HEK293T (cell line): Measurements from ENCODE around the gene POLR3H.

ENCODE experiments used
- ELF4 ChIP-seq: fragments of 450-650 bp; IDR thresholded peaks from 2 replicates; pipeline ENCODE4 v1.6.1; 2017; ENCODE audit warnings: antibody characterized with exemption
- FOXK2 ChIP-seq: fragments of 450-650 bp; IDR thresholded peaks from 2 replicates; pipeline ENCODE4 v1.6.1; 2016; ENCODE audit warnings: mild to moderate bottlenecking
- FOXM1 ChIP-seq: fragments of 450-650 bp; IDR thresholded peaks from 2 replicates; pipeline ENCODE4 v1.6.1; 2017; ENCODE audit warnings: mild to moderate bottlenecking, borderline replicate concordance
- HDGF ChIP-seq: fragments of 450-650 bp; IDR thresholded peaks from 2 replicates; pipeline ENCODE4 v1.6.1; 2017; ENCODE audit warnings: antibody characterized with exemption, borderline replicate concordance
- L3MBTL2 ChIP-seq: fragments of 450-650 bp; conservative IDR thresholded peaks from 2 replicates; pipeline ENCODE4 v1.6.1; 2016; ENCODE audit warnings: mild to moderate bottlenecking
- LEF1 ChIP-seq: fragments of 450-650 bp; IDR thresholded peaks from 2 replicates; pipeline ENCODE4 v1.6.1; 2017; ENCODE audit warnings: mild to moderate bottlenecking, borderline replicate concordance
- NFRKB ChIP-seq: fragments of 450-650 bp; IDR thresholded peaks from 2 replicates; pipeline ENCODE4 v1.6.1; 2016; ENCODE audit warnings: mild to moderate bottlenecking, moderate library complexity
- SP1 ChIP-seq: fragments of 450-650 bp; IDR thresholded peaks from 2 replicates; pipeline ENCODE4 v1.6.1; 2017
- SUZ12 ChIP-seq: fragments of 450-650 bp; IDR thresholded peaks from 2 replicates; pipeline ENCODE4 v1.6.1; 2016; ENCODE audit warnings: mild to moderate bottlenecking
- TARDBP ChIP-seq: fragments of 450-650 bp; IDR thresholded peaks from 2 replicates; pipeline ENCODE4 v1.6.1; 2016
- ZNF384 ChIP-seq: fragments of 450-650 bp; IDR thresholded peaks from 2 replicates; pipeline ENCODE4 v1.6.1; 2016
- TF ChIP-seq, protein P1 (sequence below): fragments of 450-650 bp; IDR thresholded peaks from 2 replicates; pipeline ENCODE4 v1.6.1; 2016

DNA sequence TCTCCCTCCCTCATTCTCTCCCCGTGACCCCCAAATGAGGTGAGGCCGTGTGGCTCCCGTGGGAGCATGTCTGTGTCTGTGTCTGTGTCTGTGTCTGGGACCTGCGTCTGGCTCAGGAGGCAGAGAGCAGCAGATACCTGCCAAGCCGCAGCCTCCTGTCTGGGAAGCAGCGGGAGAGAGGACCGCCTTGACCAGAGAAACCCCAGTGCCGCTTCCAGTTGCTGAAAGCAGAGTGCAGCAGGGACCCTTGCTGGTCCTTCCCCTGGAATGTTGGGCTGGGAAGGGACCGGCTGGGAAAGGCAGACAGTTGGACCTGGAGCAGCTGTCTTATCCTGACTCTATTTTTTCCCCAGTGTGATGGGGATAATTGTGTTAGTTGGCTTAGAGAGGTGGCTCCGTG, 17.1 kb upstream of the POLR3H start:
- TF ChIP-seq SP1 (no peak), NFRKB (no peak), ELF4 (no peak), SUZ12 (no peak), HDGF (no peak), TARDBP (no peak), LEF1 (no peak), FOXM1 (no peak), ZNF384 (no peak), FOXK2 (no peak), L3MBTL2 (no peak)
- TF ChIP-seq, protein P1, sequence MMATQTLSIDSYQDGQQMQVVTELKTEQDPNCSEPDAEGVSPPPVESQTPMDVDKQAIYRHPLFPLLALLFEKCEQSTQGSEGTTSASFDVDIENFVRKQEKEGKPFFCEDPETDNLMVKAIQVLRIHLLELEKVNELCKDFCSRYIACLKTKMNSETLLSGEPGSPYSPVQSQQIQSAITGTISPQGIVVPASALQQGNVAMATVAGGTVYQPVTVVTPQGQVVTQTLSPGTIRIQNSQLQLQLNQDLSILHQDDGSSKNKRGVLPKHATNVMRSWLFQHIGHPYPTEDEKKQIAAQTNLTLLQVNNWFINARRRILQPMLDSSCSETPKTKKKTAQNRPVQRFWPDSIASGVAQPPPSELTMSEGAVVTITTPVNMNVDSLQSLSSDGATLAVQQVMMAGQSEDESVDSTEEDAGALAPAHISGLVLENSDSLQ: no peak
